ENCODE measurements around the gene PRKAR1A. TPM values are rescaled to one million over a fixed set of nuclear protein-coding genes. Genes with fewer than 3 reads are reported as not detected.

The PRKAR1A gene
- total RNA-seq = 100 to 1,000 TPM; 388 to 501 (median 431) TPM

- TF ChIP-seq, protein P1, sequence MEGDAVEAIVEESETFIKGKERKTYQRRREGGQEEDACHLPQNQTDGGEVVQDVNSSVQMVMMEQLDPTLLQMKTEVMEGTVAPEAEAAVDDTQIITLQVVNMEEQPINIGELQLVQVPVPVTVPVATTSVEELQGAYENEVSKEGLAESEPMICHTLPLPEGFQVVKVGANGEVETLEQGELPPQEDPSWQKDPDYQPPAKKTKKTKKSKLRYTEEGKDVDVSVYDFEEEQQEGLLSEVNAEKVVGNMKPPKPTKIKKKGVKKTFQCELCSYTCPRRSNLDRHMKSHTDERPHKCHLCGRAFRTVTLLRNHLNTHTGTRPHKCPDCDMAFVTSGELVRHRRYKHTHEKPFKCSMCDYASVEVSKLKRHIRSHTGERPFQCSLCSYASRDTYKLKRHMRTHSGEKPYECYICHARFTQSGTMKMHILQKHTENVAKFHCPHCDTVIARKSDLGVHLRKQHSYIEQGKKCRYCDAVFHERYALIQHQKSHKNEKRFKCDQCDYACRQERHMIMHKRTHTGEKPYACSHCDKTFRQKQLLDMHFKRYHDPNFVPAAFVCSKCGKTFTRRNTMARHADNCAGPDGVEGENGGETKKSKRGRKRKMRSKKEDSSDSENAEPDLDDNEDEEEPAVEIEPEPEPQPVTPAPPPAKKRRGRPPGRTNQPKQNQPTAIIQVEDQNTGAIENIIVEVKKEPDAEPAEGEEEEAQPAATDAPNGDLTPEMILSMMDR (IDR thresholded peaks at IDR 0.05; ENCODE audit: low read depth) = no peak
These were observed at the start of gene PRKAR1A for GRCh38 chr17:68512247-68512959. TSS of gene PRKAR1A (plus strand) at chr17:68512430. CDS start at chr17:68515400, 2,970 bp downstream.

DNA sequence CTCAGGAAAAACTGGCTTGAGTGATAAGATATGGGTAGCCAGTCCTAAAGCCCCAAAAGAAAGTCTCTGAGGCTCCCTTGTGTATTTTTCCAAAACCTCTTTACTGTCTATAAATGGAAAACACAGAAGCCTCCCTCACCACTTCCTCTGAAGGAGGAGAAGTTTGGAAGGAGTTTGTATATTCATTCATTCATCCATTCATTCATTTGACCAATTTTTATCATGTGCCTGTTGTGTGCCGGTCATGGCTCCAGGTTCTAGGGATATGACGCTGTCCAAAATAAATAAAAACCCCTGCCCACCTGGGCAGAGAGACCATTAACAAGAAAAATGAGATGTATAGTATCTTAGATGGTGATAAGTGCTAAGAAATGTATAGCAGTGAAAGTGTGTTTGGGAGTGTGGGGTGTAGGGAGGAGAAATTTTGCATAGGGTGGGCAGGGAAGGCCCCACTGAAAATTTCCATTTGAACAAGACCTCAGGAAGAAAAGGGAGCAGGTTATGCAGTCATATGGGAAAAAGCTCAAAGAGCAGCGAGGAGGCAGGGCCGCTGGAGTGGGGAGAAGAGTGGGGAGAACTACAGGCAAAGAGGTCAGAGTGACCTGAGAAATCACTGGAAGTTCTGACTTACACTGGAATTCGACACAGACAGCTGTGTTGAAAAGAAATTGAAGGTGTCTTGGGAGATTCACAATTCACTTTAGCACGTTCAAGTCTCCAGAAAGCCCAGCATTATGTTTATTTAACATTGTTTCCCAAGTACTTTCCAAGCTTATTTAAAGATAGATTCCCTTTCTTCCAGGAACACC, 48.8 kb upstream of the PRKAR1A start:
- TF ChIP-seq, protein P1 (IDR thresholded peaks at IDR 0.05; ENCODE audit: low read depth) = no peak

- TF ChIP-seq, protein P1 (IDR thresholded peaks at IDR 0.05; ENCODE audit: low read depth) = no peak
These were observed 43.9 kb upstream of the PRKAR1A start for GRCh38 chr17:68468334-68468733.

DNA sequence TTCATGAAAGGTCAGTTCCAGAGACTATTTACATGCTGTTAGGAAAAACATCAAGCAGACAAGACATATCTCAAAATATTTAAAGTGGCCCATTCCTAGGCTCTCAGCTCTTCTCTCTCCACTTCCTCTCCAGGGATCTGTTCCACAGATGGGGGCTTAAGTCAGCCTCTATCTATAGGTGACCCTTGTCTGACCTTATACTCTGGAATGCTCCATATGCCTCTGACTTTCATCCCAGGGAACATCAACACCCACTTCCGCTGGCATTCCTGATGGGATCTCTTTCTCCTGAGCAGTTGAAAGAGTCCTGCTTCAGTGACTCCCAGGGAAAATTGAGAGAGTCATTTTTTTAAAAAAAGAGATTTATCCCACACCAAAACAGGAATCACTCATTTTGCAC, 43.4 kb upstream of the PRKAR1A start:
- TF ChIP-seq, protein P1 (IDR thresholded peaks at IDR 0.05; ENCODE audit: low read depth) = no peak

GRCh38 chr17:68470961-68471360, 41.3 kb upstream of the PRKAR1A start:
- TF ChIP-seq, protein P1 (IDR thresholded peaks at IDR 0.05; ENCODE audit: low read depth) = no peak

DNA sequence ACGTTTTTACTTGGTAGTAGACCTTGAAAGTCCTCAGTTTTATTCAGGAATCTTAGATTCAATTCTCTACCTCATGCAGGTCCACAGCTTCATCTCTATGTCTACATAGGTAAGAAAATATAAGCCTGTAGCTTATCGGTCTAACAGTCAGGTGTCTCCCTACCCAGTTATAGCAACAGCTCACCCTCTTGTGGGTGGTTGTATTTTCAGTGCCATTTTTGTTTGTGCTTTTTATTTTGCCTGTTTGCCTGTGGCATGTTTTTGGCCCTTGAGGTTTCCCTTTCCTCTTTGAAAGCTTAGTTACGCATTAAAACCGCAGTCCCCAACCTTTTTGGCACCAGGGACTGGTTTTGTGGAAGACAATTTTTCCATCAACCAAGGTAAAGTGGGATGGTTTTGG, 31.3 kb upstream of the PRKAR1A start:
- TF ChIP-seq, protein P1 (IDR thresholded peaks at IDR 0.05; ENCODE audit: low read depth) = no peak

- TF ChIP-seq, protein P1 (IDR thresholded peaks at IDR 0.05; ENCODE audit: low read depth) = no peak
These were observed 29.6 kb upstream of the PRKAR1A start for GRCh38 chr17:68482576-68483041.

All from subcutaneous adipose tissue (tissue), 4 donors.